Measurements from ENCODE around the gene ACOXL. TPM values are rescaled to one million over a fixed set of nuclear protein-coding genes. Genes with fewer than 3 reads are reported as not detected.

The ACOXL gene
- total and polyA plus RNA-seq, 12 donors = 0.05 to 0.19 (median 0.12) TPM; not detected in 8

DNA sequence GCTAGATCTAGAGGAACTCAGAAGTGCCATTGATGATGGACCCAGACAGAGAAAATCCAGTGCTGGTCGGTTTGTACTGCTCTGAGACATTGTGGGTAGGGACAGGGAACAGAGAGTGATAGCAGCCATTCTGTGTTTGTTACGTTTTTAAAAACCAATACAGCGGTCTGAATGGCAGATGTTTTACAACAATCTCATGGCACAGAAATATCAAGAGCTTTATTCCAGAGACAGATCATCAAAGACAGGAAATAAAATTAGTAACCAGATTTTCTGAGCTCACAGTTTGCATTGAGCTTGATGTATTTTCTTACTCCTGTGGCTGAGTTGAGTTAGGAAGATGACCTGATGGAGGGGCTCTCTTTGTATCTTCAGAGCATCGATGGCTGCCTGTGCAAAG lies 273.4 kb downstream of the ACOXL start:
- no peak for DNase-seq
- H3K36me3 ChIP-seq (replicated peaks in 1 of 2) = no peaks in the 10 kb centered on the region
- no peak overlapping the region for H3K27ac ChIP-seq
- no peaks in the 10 kb centered on the region for H3K4me1 ChIP-seq (replicated peaks in 1 of 2)
- H3K9me3 ChIP-seq (replicated peaks in 1 of 3) = no peaks in the 10 kb centered on the region
- WGBS, 4 donors = 69 to 85% (median 80%) methylated on average over 4 of the region's 4 CpGs
- TF ChIP-seq, protein P1, sequence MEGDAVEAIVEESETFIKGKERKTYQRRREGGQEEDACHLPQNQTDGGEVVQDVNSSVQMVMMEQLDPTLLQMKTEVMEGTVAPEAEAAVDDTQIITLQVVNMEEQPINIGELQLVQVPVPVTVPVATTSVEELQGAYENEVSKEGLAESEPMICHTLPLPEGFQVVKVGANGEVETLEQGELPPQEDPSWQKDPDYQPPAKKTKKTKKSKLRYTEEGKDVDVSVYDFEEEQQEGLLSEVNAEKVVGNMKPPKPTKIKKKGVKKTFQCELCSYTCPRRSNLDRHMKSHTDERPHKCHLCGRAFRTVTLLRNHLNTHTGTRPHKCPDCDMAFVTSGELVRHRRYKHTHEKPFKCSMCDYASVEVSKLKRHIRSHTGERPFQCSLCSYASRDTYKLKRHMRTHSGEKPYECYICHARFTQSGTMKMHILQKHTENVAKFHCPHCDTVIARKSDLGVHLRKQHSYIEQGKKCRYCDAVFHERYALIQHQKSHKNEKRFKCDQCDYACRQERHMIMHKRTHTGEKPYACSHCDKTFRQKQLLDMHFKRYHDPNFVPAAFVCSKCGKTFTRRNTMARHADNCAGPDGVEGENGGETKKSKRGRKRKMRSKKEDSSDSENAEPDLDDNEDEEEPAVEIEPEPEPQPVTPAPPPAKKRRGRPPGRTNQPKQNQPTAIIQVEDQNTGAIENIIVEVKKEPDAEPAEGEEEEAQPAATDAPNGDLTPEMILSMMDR (IDR thresholded peaks at IDR 0.05) = no peak
- TF ChIP-seq POLR2A (IDR thresholded peaks at IDR 0.05) = no peak
- no peaks in the 10 kb centered on the region for H3K27me3 ChIP-seq
- no peak overlapping the region for H3K4me3 ChIP-seq
- intact Hi-C loops (cut with DNase I) = no loop called here

- Histone ChIP-seq H3K4me3 (no peak overlapping the region), H3K27me3 (no peaks in the 10 kb centered on the region), H3K4me1 (replicated peaks in 1 of 2) (no peaks in the 10 kb centered on the region), H3K9me3 (replicated peaks in 1 of 3) (no peaks in the 10 kb centered on the region), H3K27ac (no peak overlapping the region), H3K36me3 (replicated peaks in 1 of 2) (no peaks in the 10 kb centered on the region)
- WGBS, 4 donors = 72 to 78% (median 73%) methylated on average over 7 of the region's 7 CpGs
- TF ChIP-seq, protein P1 (IDR thresholded peaks at IDR 0.05) = no peak
- TF ChIP-seq POLR2A (IDR thresholded peaks at IDR 0.05) = no peak
- intact Hi-C loops (cut with DNase I) = no loop called here
- DNase-seq = no peak
Observed at GRCh38 chr2:111007757-111008688, 275.6 kb downstream of the ACOXL start.

- Histone ChIP-seq H3K27ac (no peak overlapping the region), H3K36me3 (replicated peaks in 1 of 2) (no peaks in the 10 kb centered on the region), H3K4me3 (no peak overlapping the region), H3K27me3 (no peaks in the 10 kb centered on the region), H3K4me1 (replicated peaks in 1 of 2) (no peaks in the 10 kb centered on the region), H3K9me3 (replicated peaks in 1 of 3) (no peaks in the 10 kb centered on the region)
- intact Hi-C loops (cut with DNase I) = no loop called here
- no peak for DNase-seq
- TF ChIP-seq, protein P1 (IDR thresholded peaks at IDR 0.05) = no peak
- no peak for TF ChIP-seq POLR2A (IDR thresholded peaks at IDR 0.05)
Observed at GRCh38 chr2:111011218-111011617, 278.8 kb downstream of the ACOXL start.

DNA sequence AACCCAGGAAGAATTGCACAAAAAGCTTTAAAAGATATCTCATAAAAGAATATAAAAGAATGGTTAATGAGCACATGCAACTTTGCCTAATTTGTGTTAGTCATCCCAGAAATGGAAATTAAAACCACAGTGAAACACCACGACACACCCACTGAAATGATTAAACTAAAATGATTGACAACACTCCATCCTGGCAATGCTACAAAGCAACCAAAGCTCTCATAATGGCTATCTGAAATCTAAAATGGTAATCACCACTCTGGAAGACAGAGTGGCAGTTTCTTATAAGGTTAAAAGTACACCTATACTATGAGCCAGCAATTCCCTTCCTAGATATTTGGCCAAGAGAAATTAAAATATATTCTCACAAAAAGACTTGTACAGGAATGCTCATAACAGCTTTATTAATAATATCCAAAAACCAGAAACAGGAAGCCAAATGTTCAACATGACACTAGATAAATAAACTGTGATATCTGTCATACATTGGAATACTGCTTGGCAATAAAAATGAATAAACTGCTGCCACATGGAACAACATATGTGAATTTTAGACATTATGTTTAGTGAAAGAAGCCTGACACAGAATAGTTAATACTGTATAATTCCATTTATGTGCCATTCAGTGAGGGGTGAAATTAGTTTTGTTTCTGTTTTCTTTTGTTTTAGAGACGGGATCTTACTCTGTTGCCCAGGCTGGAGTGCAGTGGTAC lies 283.1 kb downstream of the ACOXL start:
- DNase-seq = no peak
- Histone ChIP-seq H3K36me3 (replicated peaks in 1 of 2) (no peaks in the 10 kb centered on the region), H3K9me3 (replicated peaks in 1 of 3) (no peaks in the 10 kb centered on the region), H3K4me3 (no peak overlapping the region), H3K27me3 (no peaks in the 10 kb centered on the region), H3K4me1 (replicated peaks in 1 of 2) (no peaks in the 10 kb centered on the region), H3K27ac (no peak overlapping the region)
- no peak for TF ChIP-seq POLR2A (IDR thresholded peaks at IDR 0.05)
- TF ChIP-seq, protein P1 (IDR thresholded peaks at IDR 0.05) = no peak
- intact Hi-C loops (cut with DNase I) = no loop called here
- 70 to 82% (median 73%) methylated on average over 2 of the region's 2 CpGs for WGBS, 4 donors
